Measurements from ENCODE around the gene ITGA6.

ITGA6 gene

DNA sequence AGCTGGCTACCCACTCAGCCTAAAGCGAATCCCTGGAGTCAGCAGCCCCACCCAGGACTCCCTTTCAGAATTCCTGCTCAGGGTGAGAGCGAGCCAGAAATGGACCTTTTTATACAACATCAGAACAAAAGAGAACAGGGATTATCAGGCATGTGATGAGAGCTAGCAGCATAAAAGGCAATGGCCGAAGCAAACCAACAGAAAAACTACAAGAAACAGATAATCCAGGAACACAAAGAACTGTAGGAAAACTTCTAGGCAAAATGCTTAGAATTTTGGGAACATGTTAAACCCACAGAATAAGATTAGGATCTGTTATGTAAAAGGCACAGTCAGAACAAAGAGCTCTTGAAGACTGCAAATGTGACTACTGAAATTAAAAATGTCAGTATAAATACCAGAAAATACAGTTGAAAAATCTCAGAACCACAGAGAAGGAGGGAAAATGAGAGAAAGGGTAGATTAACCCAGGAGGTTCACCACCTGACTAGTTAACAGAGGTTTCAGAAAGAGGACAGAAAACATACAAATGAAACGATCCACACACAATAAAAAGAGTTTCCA is 31.3 kb downstream of the ITGA6 start:
- in situ Hi-C loops (cut with HindIII; ENCODE audit: low pct_ligation_motif_present, low sequenced_read_pairs): no loop called here
- H3K27me3 ChIP-seq (replicated peaks): no peaks in the 10 kb centered on the region
- TF ChIP-seq, protein P1, sequence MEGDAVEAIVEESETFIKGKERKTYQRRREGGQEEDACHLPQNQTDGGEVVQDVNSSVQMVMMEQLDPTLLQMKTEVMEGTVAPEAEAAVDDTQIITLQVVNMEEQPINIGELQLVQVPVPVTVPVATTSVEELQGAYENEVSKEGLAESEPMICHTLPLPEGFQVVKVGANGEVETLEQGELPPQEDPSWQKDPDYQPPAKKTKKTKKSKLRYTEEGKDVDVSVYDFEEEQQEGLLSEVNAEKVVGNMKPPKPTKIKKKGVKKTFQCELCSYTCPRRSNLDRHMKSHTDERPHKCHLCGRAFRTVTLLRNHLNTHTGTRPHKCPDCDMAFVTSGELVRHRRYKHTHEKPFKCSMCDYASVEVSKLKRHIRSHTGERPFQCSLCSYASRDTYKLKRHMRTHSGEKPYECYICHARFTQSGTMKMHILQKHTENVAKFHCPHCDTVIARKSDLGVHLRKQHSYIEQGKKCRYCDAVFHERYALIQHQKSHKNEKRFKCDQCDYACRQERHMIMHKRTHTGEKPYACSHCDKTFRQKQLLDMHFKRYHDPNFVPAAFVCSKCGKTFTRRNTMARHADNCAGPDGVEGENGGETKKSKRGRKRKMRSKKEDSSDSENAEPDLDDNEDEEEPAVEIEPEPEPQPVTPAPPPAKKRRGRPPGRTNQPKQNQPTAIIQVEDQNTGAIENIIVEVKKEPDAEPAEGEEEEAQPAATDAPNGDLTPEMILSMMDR (IDR thresholded peaks at IDR 0.05; ENCODE audit: low read depth, low read length, missing control alignments): no peak
- H3K27ac ChIP-seq: no peak overlapping the region
- no peak overlapping the region for H3K4me3 ChIP-seq (ENCODE audit: low read depth, low read length)
- DNase-seq: no peak
- H3K36me3 ChIP-seq (replicated peaks): no peaks in the 10 kb centered on the region

DNA sequence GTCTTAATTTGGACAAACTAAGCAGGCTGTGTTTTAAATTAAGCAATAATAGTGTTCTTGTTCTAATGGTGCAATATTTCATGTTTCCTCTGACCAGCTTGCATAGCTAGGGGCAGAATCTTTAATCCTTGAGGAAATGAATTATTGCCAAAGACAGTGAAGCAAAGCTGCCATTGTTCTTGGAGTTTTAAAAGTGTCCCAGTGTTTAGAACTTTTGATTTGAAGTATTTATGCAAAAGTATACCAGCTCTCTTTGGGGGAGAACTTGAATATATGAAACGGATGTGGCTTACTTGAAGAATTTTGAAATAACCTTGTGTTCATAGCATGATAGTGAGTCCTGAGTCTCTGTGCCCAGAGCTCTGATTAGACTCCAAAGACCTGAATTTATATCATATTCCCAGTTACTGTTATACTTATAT is 33.4 kb downstream of the ITGA6 start:
- no peaks in the 10 kb centered on the region for H3K36me3 ChIP-seq (replicated peaks)
- in situ Hi-C loops (cut with HindIII; ENCODE audit: low pct_ligation_motif_present, low sequenced_read_pairs): no loop called here
- no peaks in the 10 kb centered on the region for H3K27me3 ChIP-seq (replicated peaks)
- no peak overlapping the region for H3K4me3 ChIP-seq (ENCODE audit: low read depth, low read length)
- DNase-seq: no peak
- TF ChIP-seq, protein P1 (IDR thresholded peaks at IDR 0.05; ENCODE audit: low read depth, low read length, missing control alignments): no peak
- H3K27ac ChIP-seq: no peak overlapping the region

DNA sequence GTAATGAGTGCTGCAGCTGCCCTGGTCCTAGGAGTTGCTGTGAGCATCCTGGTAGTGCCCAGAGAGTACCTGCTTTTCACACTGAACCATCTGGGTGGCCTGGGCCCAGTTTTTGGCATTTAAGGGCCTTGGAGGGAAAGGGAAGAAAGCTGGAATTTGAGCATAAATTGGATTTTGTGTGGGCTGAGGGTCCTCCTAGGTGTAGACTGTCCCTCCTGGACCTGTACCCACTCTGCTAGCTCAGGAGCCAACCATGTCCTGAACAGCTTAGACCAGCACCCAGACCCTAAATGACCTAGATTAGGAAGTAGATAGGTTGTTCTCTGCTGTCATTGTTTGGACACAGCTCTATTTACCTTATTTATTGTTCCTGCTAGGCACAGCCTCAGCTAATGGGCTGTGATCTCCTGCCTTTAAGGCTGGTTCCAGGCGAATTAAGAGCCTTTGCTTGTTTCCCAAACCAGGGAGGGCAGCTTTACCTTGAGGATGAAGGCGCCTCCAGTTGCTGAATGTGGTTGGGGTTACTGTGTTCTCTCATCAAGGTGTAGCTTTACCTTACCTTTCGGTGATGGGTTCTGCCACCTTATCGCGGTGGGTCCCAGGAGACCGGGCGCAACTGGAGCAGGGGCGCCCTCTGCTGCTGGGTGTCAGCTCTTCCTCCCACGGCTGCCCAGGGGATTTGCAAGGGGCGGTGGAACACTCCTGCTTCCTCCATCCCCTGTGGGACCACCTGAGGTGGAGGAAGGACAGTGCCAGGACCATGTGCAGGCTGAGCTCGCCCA is 34.4 kb downstream of the ITGA6 start:
- no peak for DNase-seq
- H3K4me3 ChIP-seq (ENCODE audit: low read depth, low read length): no peak overlapping the region
- in situ Hi-C loops (cut with HindIII; ENCODE audit: low pct_ligation_motif_present, low sequenced_read_pairs): no loop called here
- H3K36me3 ChIP-seq (replicated peaks): no peaks in the 10 kb centered on the region
- TF ChIP-seq, protein P1 (IDR thresholded peaks at IDR 0.05; ENCODE audit: low read depth, low read length, missing control alignments): peak; percentile 94
- no peaks in the 10 kb centered on the region for H3K27me3 ChIP-seq (replicated peaks)
- H3K27ac ChIP-seq: no peak overlapping the region

DNA sequence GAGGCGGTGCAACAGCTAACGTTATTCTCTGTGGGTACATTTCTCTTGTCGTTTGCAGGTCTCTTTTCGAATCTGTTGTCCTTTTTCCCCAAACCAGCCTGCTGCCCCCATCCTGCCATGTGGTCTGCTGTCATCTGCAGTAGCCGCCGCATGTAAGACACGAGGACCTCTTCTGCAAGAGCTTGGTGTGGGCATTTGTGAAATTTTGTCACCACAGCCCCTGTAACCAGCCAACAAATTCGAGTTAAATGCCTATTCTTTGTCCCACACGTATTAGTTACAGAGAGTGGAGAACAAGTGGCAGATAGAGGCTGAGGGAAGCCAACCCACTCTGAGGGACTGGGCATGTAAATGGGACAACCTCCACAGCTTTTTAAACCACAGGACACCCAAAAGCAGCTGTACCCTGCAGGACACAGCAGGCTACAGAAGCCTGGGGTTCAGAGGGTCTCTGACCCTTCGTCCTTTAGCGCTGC is 35.0 kb downstream of the ITGA6 start:
- H3K4me3 ChIP-seq (ENCODE audit: low read depth, low read length): no peak overlapping the region
- no peak overlapping the region for H3K27ac ChIP-seq
- in situ Hi-C loops (cut with HindIII; ENCODE audit: low pct_ligation_motif_present, low sequenced_read_pairs): no loop called here
- H3K36me3 ChIP-seq (replicated peaks): no peaks in the 10 kb centered on the region
- TF ChIP-seq, protein P1 (IDR thresholded peaks at IDR 0.05; ENCODE audit: low read depth, low read length, missing control alignments): no peak
- no peaks in the 10 kb centered on the region for H3K27me3 ChIP-seq (replicated peaks)
- no peak for DNase-seq

DNA sequence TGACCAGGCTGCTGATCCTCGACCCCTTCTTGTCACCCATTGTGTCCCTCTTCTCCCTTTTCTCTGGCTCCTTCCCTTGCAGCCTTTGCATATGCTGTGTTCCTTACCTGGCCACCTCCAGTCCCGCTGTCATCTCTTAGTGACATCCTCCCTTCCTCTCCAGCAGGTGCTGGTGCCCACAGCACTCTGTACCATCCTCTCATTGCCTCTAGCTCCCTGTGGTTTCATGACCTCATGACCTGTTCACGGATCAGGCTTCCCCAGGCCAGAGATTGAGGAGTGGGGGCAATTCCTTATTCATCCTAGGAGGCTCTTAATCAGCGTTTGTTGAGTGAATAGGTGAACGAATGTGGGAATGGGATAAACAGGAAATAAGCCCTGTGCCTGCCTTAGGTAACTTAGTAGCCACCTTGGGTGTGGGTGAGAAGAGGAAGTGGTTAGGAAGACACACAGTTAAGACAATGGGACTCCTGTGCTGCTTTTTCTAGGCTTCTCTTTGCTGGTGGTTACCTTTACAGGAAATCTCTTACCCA is 35.5 kb downstream of the ITGA6 start:
- Histone ChIP-seq H3K27me3 (replicated peaks) (no peaks in the 10 kb centered on the region), H3K27ac (no peak overlapping the region), H3K36me3 (replicated peaks) (no peaks in the 10 kb centered on the region), H3K4me3 (ENCODE audit: low read depth, low read length) (no peak overlapping the region)
- in situ Hi-C loops (cut with HindIII; ENCODE audit: low pct_ligation_motif_present, low sequenced_read_pairs): no loop called here
- no peak for DNase-seq
- TF ChIP-seq, protein P1 (IDR thresholded peaks at IDR 0.05; ENCODE audit: low read depth, low read length, missing control alignments): no peak

Data from brain microvascular endothelial cell (primary cell).